Fibroblast of villous mesenchyme (primary cell): ENCODE measurements around the gene CENPH. TPM values are rescaled to one million over a fixed set of nuclear protein-coding genes. Genes with fewer than 3 reads are reported as not detected.
"Not testable (repeated sequence)": the region's sequence is repeated elsewhere in the genome, so short reads cannot be mapped to it uniquely, and the experiment has no call there.

Experiments
- DNase-seq: peaks from one replicate; pipeline ENCODE4 v3.0.0-alpha.2; 2010; ENCODE audit warnings: low read depth
- H3K4me3 ChIP-seq: 2 replicates; pipeline ENCODE4 v1.5.1; 2011; ENCODE audit warnings: low read depth, mild to moderate bottlenecking, low read length
- total RNA-seq: library from RNA; depleted of rRNA; stranded (reverse); fragments of >200 nt; gene quantifications from 2 replicates; pipeline ENCODE4 v1.2.3, GENCODE V29; 2012
- TF ChIP-seq, protein P1 (sequence below): IDR thresholded peaks from 2 replicates; pipeline ENCODE4 v1.5.1; 2012; ENCODE audit warnings: low read depth, mild to moderate bottlenecking, low read length; ENCODE audit not compliant: insufficient read depth

CENPH gene
- total RNA-seq, 1 donor: 12.1 TPM

DNA sequence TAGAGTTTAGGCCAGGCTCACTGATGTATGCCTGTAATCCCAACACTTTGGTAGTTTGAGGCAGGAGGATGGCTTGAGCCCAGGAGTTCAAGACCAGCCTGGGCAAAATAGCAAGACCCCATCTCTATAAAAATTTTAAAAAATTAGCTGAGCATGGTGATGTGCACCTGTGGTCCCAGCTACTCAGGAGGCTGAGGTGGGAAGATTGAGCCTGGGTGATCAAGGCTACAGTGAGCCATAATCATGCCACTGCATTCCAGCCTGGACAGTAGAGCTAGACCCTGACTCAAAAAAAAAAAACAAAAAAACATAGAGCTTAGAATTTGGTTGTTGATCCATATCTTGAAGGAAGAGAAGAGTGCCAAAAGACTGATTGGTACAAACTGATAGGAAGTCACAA is 30.6 kb downstream of the CENPH start:
- no peak overlapping the region for H3K4me3 ChIP-seq
- TF ChIP-seq, protein P1, sequence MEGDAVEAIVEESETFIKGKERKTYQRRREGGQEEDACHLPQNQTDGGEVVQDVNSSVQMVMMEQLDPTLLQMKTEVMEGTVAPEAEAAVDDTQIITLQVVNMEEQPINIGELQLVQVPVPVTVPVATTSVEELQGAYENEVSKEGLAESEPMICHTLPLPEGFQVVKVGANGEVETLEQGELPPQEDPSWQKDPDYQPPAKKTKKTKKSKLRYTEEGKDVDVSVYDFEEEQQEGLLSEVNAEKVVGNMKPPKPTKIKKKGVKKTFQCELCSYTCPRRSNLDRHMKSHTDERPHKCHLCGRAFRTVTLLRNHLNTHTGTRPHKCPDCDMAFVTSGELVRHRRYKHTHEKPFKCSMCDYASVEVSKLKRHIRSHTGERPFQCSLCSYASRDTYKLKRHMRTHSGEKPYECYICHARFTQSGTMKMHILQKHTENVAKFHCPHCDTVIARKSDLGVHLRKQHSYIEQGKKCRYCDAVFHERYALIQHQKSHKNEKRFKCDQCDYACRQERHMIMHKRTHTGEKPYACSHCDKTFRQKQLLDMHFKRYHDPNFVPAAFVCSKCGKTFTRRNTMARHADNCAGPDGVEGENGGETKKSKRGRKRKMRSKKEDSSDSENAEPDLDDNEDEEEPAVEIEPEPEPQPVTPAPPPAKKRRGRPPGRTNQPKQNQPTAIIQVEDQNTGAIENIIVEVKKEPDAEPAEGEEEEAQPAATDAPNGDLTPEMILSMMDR: no peak
- no peak for DNase-seq

DNA sequence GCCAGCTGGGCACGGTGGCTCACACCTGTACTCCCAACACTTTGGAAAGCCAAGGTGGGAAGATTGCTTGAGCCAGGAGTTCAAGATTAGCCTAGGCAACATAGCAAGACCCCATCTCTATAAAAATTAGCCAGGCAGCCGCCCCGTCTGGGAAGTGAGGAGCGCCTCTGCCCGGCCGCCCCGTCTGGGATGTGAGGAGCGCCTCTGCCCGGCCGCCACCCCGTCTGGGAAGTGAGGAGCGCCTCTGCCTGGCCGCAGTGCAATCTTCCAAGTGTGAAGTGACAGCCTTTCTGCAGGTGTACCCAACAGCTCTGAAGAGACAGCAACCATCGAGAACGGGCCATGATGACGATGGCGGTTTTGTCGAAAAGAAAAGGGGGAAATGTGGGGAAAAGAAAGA is 31.0 kb downstream of the CENPH start:
- not testable (repeated sequence) for DNase-seq, H3K4me3 ChIP-seq

DNA sequence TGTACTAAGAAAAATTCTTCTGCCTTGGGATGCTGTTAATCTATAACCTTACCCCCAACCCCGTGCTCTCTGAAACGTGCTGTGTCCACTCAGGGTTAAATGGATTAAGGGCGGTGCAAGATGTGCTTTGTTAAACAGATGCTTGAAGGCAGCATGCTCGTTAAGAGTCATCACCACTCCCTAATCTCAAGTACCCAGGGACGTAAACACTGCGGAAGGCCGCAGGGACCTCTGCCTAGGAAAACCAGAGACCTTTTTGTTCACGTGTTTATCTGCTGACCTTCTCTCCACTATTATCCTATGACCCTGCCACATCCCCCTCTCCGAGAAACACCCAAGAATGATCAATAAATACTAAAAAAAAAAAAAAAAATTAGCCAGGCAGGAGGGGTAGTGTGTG is 31.4 kb downstream of the CENPH start:
- not testable (repeated sequence) for DNase-seq, H3K4me3 ChIP-seq

DNA sequence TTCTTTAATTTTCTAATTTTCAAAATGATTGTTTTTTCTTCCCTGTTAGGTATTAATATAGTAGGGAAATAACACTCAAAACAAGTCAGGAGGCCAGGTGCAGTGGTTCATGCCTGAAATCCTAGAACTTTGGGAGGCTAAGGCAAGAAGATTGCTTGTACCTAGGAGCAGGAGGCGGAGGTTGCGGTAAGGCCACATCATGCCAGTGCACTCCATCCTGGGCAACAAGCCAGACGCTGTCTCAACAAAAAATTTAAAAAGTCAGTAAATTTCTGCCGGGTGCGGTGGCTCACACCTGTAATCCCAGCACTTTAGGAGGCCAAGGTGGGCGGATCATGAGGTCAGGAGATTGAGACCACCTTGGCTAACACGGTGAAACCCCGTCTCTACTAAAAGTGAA is 35.1 kb downstream of the CENPH start:
- no peak overlapping the region for H3K4me3 ChIP-seq
- TF ChIP-seq, protein P1: no peak
- no peak for DNase-seq

DNA sequence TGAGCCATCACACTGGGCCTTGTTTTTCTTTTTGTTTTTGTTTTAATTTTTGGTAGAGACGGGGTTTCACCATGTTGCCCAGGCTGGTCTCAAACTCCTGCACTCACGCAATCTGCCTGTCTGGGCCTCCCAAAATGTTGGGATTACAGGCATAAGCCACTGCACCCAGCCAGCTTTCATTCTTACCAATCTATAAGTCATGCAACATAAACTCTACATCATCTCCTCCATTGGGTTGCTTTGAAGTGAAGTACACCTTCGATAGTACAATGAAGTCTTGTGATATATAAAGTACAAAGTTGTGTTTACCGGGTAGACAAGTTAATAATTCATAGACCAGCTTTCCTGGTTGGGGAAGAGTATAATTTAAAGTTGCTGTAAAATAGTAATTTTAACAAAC is 36.5 kb downstream of the CENPH start:
- TF ChIP-seq, protein P1: no peak
- H3K4me3 ChIP-seq: no peak overlapping the region
- no peak for DNase-seq

DNA sequence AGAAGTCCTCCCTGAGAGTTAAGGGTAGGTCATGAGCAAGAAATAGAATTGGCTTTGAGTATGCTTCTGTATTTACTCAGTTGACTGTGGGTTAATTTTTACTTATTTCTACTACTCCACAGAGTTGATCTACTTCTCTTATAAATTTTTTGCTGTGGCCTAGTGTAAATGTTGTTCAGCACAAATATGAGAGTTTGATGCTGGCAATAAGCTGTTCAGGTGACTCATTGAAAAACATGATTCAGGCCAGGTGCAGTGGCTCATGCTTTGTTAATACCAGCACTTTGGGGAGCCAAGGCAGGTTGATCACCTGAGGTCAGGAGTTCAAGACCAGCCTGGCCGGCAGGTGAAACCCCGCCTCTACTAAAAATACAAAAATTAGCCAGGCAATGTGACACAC is 40.8 kb downstream of the CENPH start:
- TF ChIP-seq, protein P1: no peak
- no peak for DNase-seq
- H3K4me3 ChIP-seq: no peak overlapping the region

DNA sequence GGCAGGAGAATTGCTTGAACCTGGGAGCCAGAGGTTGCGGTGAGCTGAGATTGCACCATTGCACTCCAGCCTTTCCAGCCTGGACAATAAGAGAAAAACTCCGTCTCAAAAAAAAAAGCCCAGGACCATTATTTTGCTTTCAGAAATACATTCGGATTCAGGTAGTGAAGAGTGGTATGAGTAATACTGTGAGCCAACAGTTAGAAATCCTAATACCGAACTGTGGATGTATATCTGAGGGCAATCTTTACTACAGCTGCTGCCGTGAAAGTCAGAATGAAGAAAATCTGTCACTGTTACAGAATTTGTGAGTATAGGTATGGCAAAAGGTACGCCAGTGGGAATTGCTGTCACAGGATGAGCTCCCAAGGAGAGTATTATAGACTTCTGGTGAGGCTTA is 41.9 kb downstream of the CENPH start:
- H3K4me3 ChIP-seq: no peak overlapping the region
- TF ChIP-seq, protein P1: no peak
- no peak for DNase-seq

DNA sequence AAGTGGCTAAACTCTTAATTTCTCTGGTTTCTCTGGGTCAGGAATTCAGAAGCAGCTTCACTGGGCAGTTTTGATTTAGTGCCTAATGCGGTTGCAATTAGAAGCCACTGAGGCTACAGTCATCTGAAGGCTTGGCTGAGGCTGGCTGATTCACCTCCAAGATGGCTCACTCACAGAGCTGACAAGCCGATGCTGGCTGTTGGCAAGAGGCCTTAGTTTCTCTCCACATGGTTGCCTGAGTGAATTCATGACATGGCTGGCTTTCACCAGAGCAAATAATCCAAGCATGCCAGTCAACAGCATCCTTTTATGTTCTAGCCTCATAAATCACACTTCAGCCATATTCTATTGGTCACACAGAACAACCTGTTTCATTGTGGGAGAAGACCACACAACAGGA is 42.5 kb downstream of the CENPH start:
- no peak for DNase-seq
- TF ChIP-seq, protein P1: no peak
- no peak overlapping the region for H3K4me3 ChIP-seq
